Aorta (tissue), 5 donors: ENCODE measurements around the gene EIF5B. TPM values are rescaled to one million over a fixed set of nuclear protein-coding genes. Genes with fewer than 3 reads are reported as not detected.
"Not testable (repeated sequence)": the region's sequence is repeated elsewhere in the genome, so short reads cannot be mapped to it uniquely, and the experiment has no call there.

Experiments used
- ATAC-seq: fragments of 200-7000 bp; cut with Tn5 transposase; one replicate; pipeline ENCODE4 v1.9.1; 2022; ENCODE audit warnings: moderate library complexity; ENCODE audit not compliant: low FRiP score
- DNase-seq, 2 donors: peaks; one replicate each; pipeline ENCODE4 v3.0.0-alpha.2; 2020
- H3K27ac ChIP-seq, 2 donors: one replicate each; pipeline ENCODE4 v1.5.1; 2013; ENCODE audit warnings: low read length in 2 of 2, mild to moderate bottlenecking in 2 of 2, moderate library complexity in 2 of 2, control low read depth in 1 of 2, inconsistent platforms in 1 of 2, low read depth in 1 of 2
- H3K27me3 ChIP-seq, 2 donors: one replicate each; pipeline ENCODE4 v1.6.1; 2013; ENCODE audit warnings: control low read depth in 1 of 2, low read length in 1 of 2, mild to moderate bottlenecking in 1 of 2, moderate library complexity in 1 of 2; ENCODE audit not compliant: insufficient read depth in 2 of 2, control insufficient read depth in 1 of 2
- H3K36me3 ChIP-seq, 2 donors: one replicate each; pipeline ENCODE4 v1.6.1; 2013; ENCODE audit warnings: control low read depth in 1 of 2, low read length in 1 of 2, mild to moderate bottlenecking in 1 of 2; ENCODE audit not compliant: insufficient read depth in 2 of 2, control insufficient read depth in 1 of 2
- H3K4me1 ChIP-seq, 2 donors: one replicate each; pipeline ENCODE4 v1.6.1; 2013; ENCODE audit warnings: low read length in 2 of 2, control low read depth in 1 of 2, mild to moderate bottlenecking in 1 of 2, moderate library complexity in 1 of 2; ENCODE audit not compliant: insufficient read depth in 2 of 2, control insufficient read depth in 1 of 2
- H3K4me3 ChIP-seq, 2 donors: one replicate each; pipeline ENCODE4 v1.5.1; 2013; ENCODE audit warnings: low read length in 2 of 2, control low read depth in 1 of 2, mild to moderate bottlenecking in 1 of 2
- H3K9me3 ChIP-seq: one replicate; pipeline ENCODE4 v1.6.1; 2013; ENCODE audit warnings: mild to moderate bottlenecking, low read length; ENCODE audit not compliant: control insufficient read depth
- WGBS, 2 donors: extraction: QIAGEN DNeasy Blood & Tissue Kit; methylation state at CpG; one replicate each; pipeline ENCODE4 v1.1.7; 2013; 5-methylcytosine and 5-hydroxymethylcytosine counted together
- intact Hi-C, 2 donors: fragments of 100-400 bp; cut with DNase I; formaldehyde crosslinking; loops; one replicate each; pipeline versions ENCODE4 v1.14.2 to v1.15.0; 2022
- polyA plus RNA-seq, 2 donors: library from polyadenylated mRNA; stranded (reverse); fragments of 200-250 nt; gene quantifications; one replicate each; pipeline ENCODE4 v1.2.3, GENCODE V29; 2013
- total RNA-seq, 2 donors: library from RNA; stranded (reverse); fragmentation: NEBNext Ultra II Directional; extraction: Animal tissue kit (Norgen Biotek cat#: 25700); gene quantifications; one replicate each; pipeline ENCODE4 v1.2.1, GENCODE V29; 2021
- donor health status: healthy with polysubstance abuse.
- donor health status: Bipolar disorder and iron deficiency.
- donor health status: DM: no; HTN: no; CAD: no.
- donor health status: DM: no; HTN: no; CAD: no.
- donor health status: DM: yes; HTN: yes; CAD: no.

The EIF5B gene
- total and polyA plus RNA-seq, 4 donors, result 42.3 to 59.3 (median 56.2) TPM

DNA sequence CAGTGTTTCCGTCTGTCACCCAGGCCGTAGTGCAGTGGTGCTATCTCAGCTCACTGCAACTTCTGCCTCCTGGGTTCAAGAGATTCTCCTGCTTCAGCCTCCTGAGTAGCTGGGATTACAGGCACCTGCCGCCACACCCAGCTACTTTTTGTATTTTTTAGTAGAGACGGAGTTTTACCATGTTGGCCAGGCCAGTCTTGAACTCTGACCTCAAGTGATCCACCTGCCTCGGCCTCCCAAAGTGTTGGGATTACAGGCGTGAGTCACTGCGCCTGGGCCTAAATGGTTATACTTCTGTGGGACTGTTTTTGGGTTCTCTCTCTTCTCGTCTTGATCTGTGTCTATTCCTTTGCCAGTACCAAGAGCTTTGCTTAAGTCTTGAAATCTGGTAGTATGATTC, 17.6 kb downstream of the EIF5B start:
- H3K36me3 ChIP-seq, intact Hi-C loops, ATAC-seq, H3K9me3 ChIP-seq, H3K27ac ChIP-seq, H3K4me1 ChIP-seq, H3K4me3 ChIP-seq, H3K27me3 ChIP-seq, DNase-seq: not testable (repeated sequence)
- 96 to 97% methylated on average over 7 to 8 of the region's 8 CpGs for WGBS, 2 donors

DNA sequence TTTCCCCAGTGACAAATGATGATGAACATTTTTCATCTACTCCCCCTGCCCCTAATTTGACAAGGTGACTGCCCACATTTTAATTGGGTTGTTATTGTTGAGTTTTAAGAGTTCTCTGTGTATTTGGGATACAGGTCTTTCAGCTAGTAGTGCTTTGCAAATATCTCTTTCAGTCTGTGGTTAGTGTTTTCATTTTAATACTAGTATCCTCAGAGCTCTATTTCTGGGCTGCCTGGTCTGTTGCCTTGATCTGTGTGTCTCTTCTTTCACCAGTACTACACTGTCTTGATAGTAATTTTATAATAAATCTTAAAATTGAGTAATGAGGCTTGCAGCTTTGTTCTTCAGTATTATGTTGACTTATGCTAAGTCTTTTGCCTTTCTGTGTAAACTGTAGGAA, 19.7 kb downstream of the EIF5B start:
- Histone ChIP-seq H3K4me3 (no peak overlapping the region), H3K4me1 (no peaks in the 10 kb centered on the region), H3K27me3 (no peaks in the 10 kb centered on the region), H3K36me3 (no peaks in the 10 kb centered on the region), H3K27ac (no peak overlapping the region), H3K9me3 (no peaks in the 10 kb centered on the region)
- ATAC-seq (no peak), DNase-seq (no peak)
- intact Hi-C loops, result no loop called here

DNA sequence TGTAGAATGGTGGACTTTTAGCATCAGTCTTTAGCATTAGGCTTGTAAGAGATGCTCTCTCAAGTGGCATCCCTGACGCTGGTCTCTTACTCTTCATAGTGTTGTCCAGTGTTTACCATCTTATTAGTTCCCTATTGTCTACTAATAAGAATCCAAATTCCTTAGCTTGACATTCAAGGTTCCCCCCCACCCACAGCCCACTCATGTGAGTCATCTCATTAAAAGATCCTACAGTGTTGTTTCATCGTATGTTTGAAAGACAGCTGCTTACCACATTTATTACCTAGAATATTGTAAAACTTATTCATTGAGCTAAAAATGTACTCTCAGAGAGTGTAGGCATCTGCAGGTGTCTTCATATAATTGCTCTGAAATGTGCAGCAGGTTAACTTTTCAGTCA, 28.5 kb downstream of the EIF5B start:
- intact Hi-C loops, result no loop called here
- Histone ChIP-seq H3K36me3 (peaks cover 0 to 5% of the 10 kb centered on the region in 2 donors), H3K4me3 (no peak overlapping the region), H3K27ac (no peak overlapping the region), H3K27me3 (no peaks in the 10 kb centered on the region), H3K4me1 (no peaks in the 10 kb centered on the region), H3K9me3 (no peaks in the 10 kb centered on the region)
- DNase-seq, result no peak
- WGBS, 2 donors, result 81% methylated on average over 2 of the region's 2 CpGs
- ATAC-seq, result no peak

DNA sequence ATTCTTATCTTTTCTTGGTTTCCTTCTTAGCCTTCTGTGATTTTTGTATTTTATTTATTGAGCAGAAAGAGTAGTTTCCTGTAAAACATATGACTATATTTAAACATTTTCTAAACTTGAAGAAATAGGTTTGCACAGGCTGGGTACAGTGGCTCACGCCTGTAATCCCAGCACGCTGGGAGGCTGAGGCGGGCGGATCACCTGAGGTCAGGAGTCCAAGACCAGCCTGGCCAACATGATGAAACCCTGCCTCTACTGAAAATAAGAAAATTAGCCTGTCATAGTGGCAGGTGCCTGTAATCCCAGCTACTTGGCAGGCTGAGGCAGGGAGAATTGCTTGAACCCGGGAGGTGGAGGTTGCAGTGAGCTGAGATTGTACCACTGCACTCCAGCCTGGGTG, 31.7 kb downstream of the EIF5B start:
- H3K27ac ChIP-seq, H3K9me3 ChIP-seq, H3K36me3 ChIP-seq, intact Hi-C loops, DNase-seq, H3K27me3 ChIP-seq, ATAC-seq, H3K4me1 ChIP-seq, H3K4me3 ChIP-seq: not testable (repeated sequence)
- 97% methylated on average over 5 of the region's 5 CpGs for WGBS, 2 donors

DNA sequence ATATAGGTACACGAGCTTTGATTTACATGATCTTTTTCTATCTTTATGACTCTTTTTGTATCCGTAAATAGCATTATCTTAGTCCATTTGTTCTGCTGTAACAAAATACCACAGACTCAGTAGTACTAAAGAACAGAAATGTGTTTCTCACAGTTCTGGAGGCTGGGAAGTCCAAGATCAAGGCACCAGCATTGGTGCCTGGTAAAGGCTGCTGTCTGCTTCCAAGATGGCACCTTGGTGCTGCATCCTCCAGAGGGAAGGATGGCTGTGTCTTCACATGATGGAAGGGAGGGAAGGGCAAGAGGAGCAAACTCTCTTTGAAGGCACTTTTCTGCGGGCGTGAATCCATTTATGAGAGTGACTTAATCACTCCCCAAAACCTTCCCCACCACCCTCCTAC, 36.0 kb downstream of the EIF5B start:
- Histone ChIP-seq H3K9me3 (peaks cover 2% of the 10 kb centered on the region), H3K36me3 (peaks cover 4 to 5% of the 10 kb centered on the region in 2 donors), H3K27me3 (no peaks in the 10 kb centered on the region), H3K4me1 (no peaks in the 10 kb centered on the region), H3K4me3 (no peak overlapping the region), H3K27ac (no peak overlapping the region)
- DNase-seq, result no peak
- 96 to 97% methylated on average over 4 of the region's 4 CpGs for WGBS, 2 donors
- ATAC-seq, result no peak
- intact Hi-C loops, result no loop called here

DNA sequence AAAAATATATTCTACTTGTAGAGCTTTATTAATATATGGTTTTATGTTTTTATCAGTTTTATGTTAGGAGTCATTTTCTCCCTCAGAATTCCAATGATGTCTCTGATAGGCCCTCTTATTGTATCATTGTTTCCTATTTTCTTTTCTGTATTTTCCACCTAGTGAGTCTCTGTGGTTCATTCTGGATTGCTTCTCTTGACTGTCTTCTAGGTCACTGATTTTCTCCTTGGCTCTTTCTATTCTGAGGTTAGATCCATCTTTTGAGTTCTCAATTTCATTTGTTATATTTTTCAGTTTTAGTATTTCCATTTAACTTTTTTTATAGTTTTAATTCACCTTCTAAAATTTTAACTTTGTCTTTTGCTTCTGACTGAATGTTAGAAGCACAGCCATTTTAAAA, 37.6 kb downstream of the EIF5B start:
- Histone ChIP-seq H3K36me3 (peaks cover 4 to 5% of the 10 kb centered on the region in 2 donors), H3K4me1 (no peaks in the 10 kb centered on the region), H3K27me3 (no peaks in the 10 kb centered on the region), H3K9me3 (peaks cover 2% of the 10 kb centered on the region), H3K27ac (no peak overlapping the region), H3K4me3 (no peak overlapping the region)
- intact Hi-C loops, result no loop called here
- ATAC-seq, result no peak
- no peak for DNase-seq

DNA sequence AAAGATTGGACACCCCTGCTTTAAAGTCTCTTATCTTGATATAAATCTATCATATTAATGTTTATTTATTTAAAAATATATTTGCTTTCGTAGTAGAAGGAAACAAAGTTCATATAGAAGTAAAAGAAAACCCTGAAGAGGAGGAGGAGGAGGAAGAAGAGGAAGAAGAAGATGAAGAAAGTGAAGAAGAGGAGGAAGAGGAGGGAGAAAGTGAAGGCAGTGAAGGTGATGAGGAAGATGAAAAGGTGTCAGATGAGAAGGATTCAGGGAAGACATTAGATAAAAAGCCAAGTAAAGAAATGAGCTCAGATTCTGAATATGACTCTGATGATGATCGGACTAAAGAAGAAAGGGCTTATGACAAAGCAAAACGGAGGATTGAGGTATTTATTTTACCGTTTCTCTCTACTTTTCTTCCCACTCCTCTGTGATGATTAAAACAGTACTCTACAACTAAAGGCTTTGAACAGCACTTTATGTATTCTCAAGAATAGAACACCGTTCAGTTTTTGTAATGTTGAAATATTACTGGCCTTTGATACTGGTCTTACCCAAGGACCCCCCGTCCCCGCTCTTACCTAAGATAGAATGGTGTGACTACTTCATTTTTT, 39.2 kb downstream of the EIF5B start:
- WGBS, 2 donors, result 91 to 93% methylated on average over 7 of the region's 7 CpGs
- Histone ChIP-seq H3K4me1 (no peaks in the 10 kb centered on the region), H3K4me3 (no peak overlapping the region), H3K9me3 (peaks cover 2% of the 10 kb centered on the region), H3K36me3 (peaks cover 4 to 5% of the 10 kb centered on the region in 2 donors), H3K27me3 (no peaks in the 10 kb centered on the region), H3K27ac (no peak overlapping the region)
- DNase-seq, result no peak
- no peak for ATAC-seq
- intact Hi-C loops, result no loop called here

DNA sequence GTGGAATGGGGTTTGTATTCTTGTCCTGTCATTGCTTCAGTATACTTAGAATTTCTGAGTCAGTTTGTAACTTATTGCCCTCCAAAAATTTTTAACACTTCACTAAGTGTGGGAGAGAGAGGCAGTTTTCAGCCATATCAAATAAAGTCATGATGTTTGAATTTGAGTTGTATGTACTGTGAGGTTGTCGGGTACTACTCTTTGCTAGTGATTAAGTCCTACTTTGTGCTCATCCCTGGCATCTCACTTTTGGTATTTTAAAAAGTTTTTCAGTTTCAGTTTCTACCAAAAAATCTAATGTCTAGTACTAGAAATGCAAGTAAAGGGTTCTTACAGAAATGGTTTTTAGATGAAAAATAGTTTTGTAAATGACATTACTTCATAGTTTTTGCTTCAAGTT, 40.7 kb downstream of the EIF5B start:
- 89 to 97% methylated on average over 1 of the region's 1 CpG for WGBS, 2 donors
- H3K36me3 ChIP-seq, result peaks cover 4 to 5% of the 10 kb centered on the region in 2 donors
- no peaks in the 10 kb centered on the region for H3K4me1 ChIP-seq
- H3K4me3 ChIP-seq, result no peak overlapping the region
- H3K27ac ChIP-seq, result no peak overlapping the region
- no peak for DNase-seq
- intact Hi-C loops, result no loop called here
- no peaks in the 10 kb centered on the region for H3K27me3 ChIP-seq
- ATAC-seq, result no peak
- peaks cover 2% of the 10 kb centered on the region for H3K9me3 ChIP-seq

DNA sequence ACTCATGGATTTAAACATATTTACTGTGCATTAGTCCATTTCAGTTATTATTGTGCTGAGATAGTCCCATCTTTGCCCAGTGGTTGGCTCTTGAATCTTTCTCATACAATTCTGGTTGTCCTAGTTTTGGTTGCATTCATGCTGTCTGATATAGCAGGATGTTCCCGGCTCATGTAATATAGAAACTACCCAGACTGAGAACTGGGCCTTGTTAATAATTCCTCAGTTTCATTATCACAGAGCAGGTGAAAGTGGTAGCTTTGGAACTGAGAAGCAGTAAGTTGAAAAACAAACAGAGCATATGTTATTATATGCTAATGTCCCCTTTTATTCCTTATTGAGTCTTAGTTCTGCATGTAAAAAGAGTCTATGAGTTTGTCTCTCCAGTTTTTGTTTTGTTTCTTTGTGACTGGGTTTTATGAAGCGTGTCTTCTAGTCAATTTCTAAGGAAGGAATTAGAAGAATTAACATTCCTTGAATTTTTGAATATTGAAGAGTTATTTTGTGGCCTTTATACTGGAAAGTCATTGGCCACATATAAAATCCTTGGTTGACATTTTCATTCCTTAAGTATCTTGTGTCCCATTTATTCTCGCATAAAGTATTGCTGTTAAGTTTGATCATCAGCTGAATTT, 43.3 kb downstream of the EIF5B start:
- intact Hi-C loops, result no loop called here
- H3K4me1 ChIP-seq, result no peaks in the 10 kb centered on the region
- H3K27ac ChIP-seq, result no peak overlapping the region
- WGBS, 2 donors, result 87 to 91% methylated on average over 3 of the region's 3 CpGs
- no peaks in the 10 kb centered on the region for H3K27me3 ChIP-seq
- no peak for DNase-seq
- no peak for ATAC-seq
- H3K36me3 ChIP-seq, result peaks cover 2 to 5% of the 10 kb centered on the region in 2 donors
- no peak overlapping the region for H3K4me3 ChIP-seq
- H3K9me3 ChIP-seq, result no peaks in the 10 kb centered on the region
